ENCODE measurements around the gene PLAC8L1.

The PLAC8L1 gene

GRCh38 chr5:146041180-146041789, 64.1 kb downstream of the PLAC8L1 start:
- DNase-seq: peak; percentile 9

GRCh38 chr5:146040527-146040926, 64.8 kb downstream of the PLAC8L1 start:
- DNase-seq: no peak

GRCh38 chr5:146039420-146039819, 66.0 kb downstream of the PLAC8L1 start:
- DNase-seq: no peak

GRCh38 chr5:146034605-146035004, 70.8 kb downstream of the PLAC8L1 start:
- no peak for DNase-seq
